HepG2 (cell line): ENCODE measurements around the gene SLC35B2. TPM values are rescaled to one million over a fixed set of nuclear protein-coding genes. Genes with fewer than 3 reads are reported as not detected.

Experiments used
- ATM ChIP-seq: fragments of 450-650 bp; IDR thresholded peaks from 2 replicates; pipeline ENCODE4 v1.7.1; 2017; ENCODE audit warnings: mild to moderate bottlenecking, borderline replicate concordance
- BCL3 ChIP-seq: sonication (generic); formaldehyde crosslinking; IDR thresholded peaks from 2 replicates; pipeline ENCODE4 v1.5.1; 2020; ENCODE audit warnings: mild to moderate bottlenecking, missing genetic modification reagents, moderate library complexity
- CHCHD3 ChIP-seq: sonication (generic); formaldehyde crosslinking; IDR thresholded peaks from 2 replicates; pipeline ENCODE4 v1.8.0; 2022; ENCODE audit warnings: mild to moderate bottlenecking, missing genetic modification reagents, moderate library complexity
- EEA1 ChIP-seq: sonication (generic); formaldehyde crosslinking; IDR thresholded peaks from 2 replicates; pipeline ENCODE4 v1.5.1; 2020; ENCODE audit warnings: mild to moderate bottlenecking, missing genetic modification reagents, borderline replicate concordance
- FOXA3 ChIP-seq: IDR thresholded peaks from 2 replicates; pipeline ENCODE4 v1.6.1; 2016; ENCODE audit warnings: missing genetic modification reagents, missing compliant biosample characterization
- HNRNPL ChIP-seq: fragments of 200-400 bp; formaldehyde crosslinking; IDR thresholded peaks from 2 replicates; pipeline ENCODE4 v1.6.1; 2017; ENCODE audit warnings: mild to moderate bottlenecking, low read depth, low read length
- ISL2 ChIP-seq: sonication (generic); formaldehyde crosslinking; IDR thresholded peaks from 2 replicates; pipeline ENCODE4 v1.5.0; 2020; ENCODE audit warnings: missing genetic modification reagents
- KDM6A ChIP-seq: IDR thresholded peaks from 2 replicates; pipeline ENCODE4 v1.6.1; 2016; ENCODE audit warnings: low read depth
- MED1 ChIP-seq: sonication (generic); formaldehyde crosslinking; IDR thresholded peaks from 2 replicates; pipeline ENCODE4 v1.4.0; 2020; ENCODE audit warnings: missing genetic modification reagents
- MYC ChIP-seq: sonication (generic); formaldehyde crosslinking; IDR thresholded peaks from 2 replicates; pipeline ENCODE4 v1.9.0; 2021; ENCODE audit warnings: missing genetic modification reagents, borderline replicate concordance
- NFIB ChIP-seq: sonication (generic); formaldehyde crosslinking; IDR thresholded peaks from 2 replicates; pipeline ENCODE4 v1.9.0; 2021; ENCODE audit warnings: missing genetic modification reagents, mild to moderate bottlenecking, borderline replicate concordance
- ONECUT2 ChIP-seq: sonication (generic); formaldehyde crosslinking; IDR thresholded peaks from 2 replicates; pipeline ENCODE4 v1.4.0; 2020; ENCODE audit warnings: missing genetic modification reagents
- PCBP1 ChIP-seq: fragments of 200-400 bp; formaldehyde crosslinking; IDR thresholded peaks from 2 replicates; pipeline ENCODE4 v1.6.1; 2017; ENCODE audit warnings: mild to moderate bottlenecking, low read depth, low read length, borderline replicate concordance
- PITX1 ChIP-seq: sonication (generic); formaldehyde crosslinking; IDR thresholded peaks from 2 replicates; pipeline ENCODE4 v1.5.1; 2020; ENCODE audit warnings: mild to moderate bottlenecking, missing genetic modification reagents
- SAFB2 ChIP-seq: sonication (generic); formaldehyde crosslinking; IDR thresholded peaks from 2 replicates; pipeline ENCODE4 v1.5.1; 2020; ENCODE audit warnings: missing genetic modification reagents, low read depth, mild to moderate bottlenecking, borderline replicate concordance
- SMARCE1 ChIP-seq: fragments of 450-650 bp; IDR thresholded peaks from 2 replicates; pipeline ENCODE4 v1.6.1; 2017; ENCODE audit warnings: borderline replicate concordance
- THAP9 ChIP-seq: sonication (generic); formaldehyde crosslinking; IDR thresholded peaks from 2 replicates; pipeline ENCODE4; 2020; ENCODE audit warnings: missing genetic modification reagents, mild to moderate bottlenecking, borderline replicate concordance
- ZBTB33 ChIP-seq: sonication (generic); formaldehyde crosslinking; IDR thresholded peaks from 2 replicates; pipeline ENCODE4 v1.4.0; 2020; ENCODE audit warnings: missing genetic modification reagents
- ZFP90 ChIP-seq: sonication (generic); formaldehyde crosslinking; IDR thresholded peaks from 2 replicates; pipeline ENCODE4 v1.8.0; 2022; ENCODE audit warnings: missing genetic modification reagents, mild to moderate bottlenecking, inconsistent platforms, borderline replicate concordance
- ZFY ChIP-seq: sonication (generic); formaldehyde crosslinking; IDR thresholded peaks from 2 replicates; pipeline ENCODE4 v1.4.0; 2020; ENCODE audit warnings: missing genetic modification reagents
- ZMYM2 ChIP-seq: sonication (generic); formaldehyde crosslinking; IDR thresholded peaks from 2 replicates; pipeline ENCODE4 v1.8.0; 2022; ENCODE audit warnings: mild to moderate bottlenecking, missing genetic modification reagents
- ZNF225 ChIP-seq: sonication (generic); formaldehyde crosslinking; IDR thresholded peaks from 2 replicates; pipeline ENCODE4 v1.4.0; 2020; ENCODE audit warnings: mild to moderate bottlenecking, missing genetic modification reagents
- ZNF30 ChIP-seq: sonication (generic); formaldehyde crosslinking; IDR thresholded peaks from 2 replicates; pipeline ENCODE4 v1.5.0; 2020; ENCODE audit warnings: mild to moderate bottlenecking, missing genetic modification reagents
- ZNF850 ChIP-seq: sonication (generic); formaldehyde crosslinking; conservative IDR thresholded peaks from 2 replicates; pipeline ENCODE4 v1.9.0; 2021; ENCODE audit warnings: mild to moderate bottlenecking, missing genetic modification reagents
- polyA plus RNA-seq, 8 experiments: library from polyadenylated mRNA; depleted of rRNA in 3 of 8; stranded (reverse) in 7 of 8; unstranded in 1 of 8; fragments of >200 nt; fragmentation: Illumina TruSeq in 4 of 8; extraction: Trizol in 4 of 8; gene quantifications; 2 replicates each; pipeline versions ENCODE4 v1.2.1 to v1.2.3, GENCODE V29; 2011 to 2016; ENCODE audit warnings: low read depth in 4 of 8, missing spikeins in 1 of 8, mixed read lengths in 1 of 8; ENCODE audit not compliant: insufficient read depth in 1 of 8
- total RNA-seq, 5 experiments: library from RNA; depleted of rRNA; stranded (reverse); fragments of >200 nt; fragmentation: Illumina TruSeq; extraction: Trizol; gene quantifications; 2 replicates each; pipeline ENCODE4 v1.2.3, GENCODE V29; 2016; ENCODE audit warnings: low read depth in 1 of 5

Gene SLC35B2
- total and polyA plus RNA-seq, 2 of the 13 experiments (the other 11 are each of a cell fraction or from before 2014, with no cell fraction given) = 61.1 to 148 TPM

GRCh38 chr6:44304282-44305199, 47.2 kb upstream of the SLC35B2 start (continued):
- TF ChIP-seq PCBP1 = 0 out of 2 replicates have a peak, but pooled peaks have one; percentile 43
- TF ChIP-seq CHCHD3 = 0 out of 2 replicates have a peak, but pooled peaks have one; percentile 53
- no peak for TF ChIP-seq ZNF850
- TF ChIP-seq ISL2 (CRISPR knock-in tag) = no peak
- TF ChIP-seq ZNF225 (CRISPR knock-in tag) = 0 out of 2 replicates have a peak, but pooled peaks have one; percentile 44
- TF ChIP-seq SAFB2 = 0 out of 2 replicates have a peak, but pooled peaks have one; percentile 40
- no peak for TF ChIP-seq ATM
- 0 out of 2 replicates have a peak, but pooled peaks have one; percentile 35 for TF ChIP-seq ZFP90 (CRISPR knock-in tag)
- no peak for TF ChIP-seq THAP9 (CRISPR knock-in tag)
- TF ChIP-seq EEA1 = no peak
- TF ChIP-seq KDM6A (CRISPR knock-in tag) = no peak
- peak; percentile 29; the same call in 1 of the 2 replicates for TF ChIP-seq MYC
- 0 out of 2 replicates have a peak, but pooled peaks have one; percentile 36 for TF ChIP-seq PITX1
- peak; percentile 47; the same call in 1 of the 2 replicates for TF ChIP-seq ZMYM2 (CRISPR knock-in tag)
- peak; percentile 27; the same call in 1 of the 2 replicates for TF ChIP-seq MED1 (CRISPR knock-in tag)
- no peak for TF ChIP-seq FOXA3 (CRISPR knock-in tag)
- 0 out of 2 replicates have a peak, but pooled peaks have one; percentile 83 for TF ChIP-seq NFIB (CRISPR knock-in tag)
- TF ChIP-seq BCL3 (CRISPR knock-in tag) = no peak
- TF ChIP-seq ZBTB33 (CRISPR knock-in tag) = peak; percentile 83
- 0 out of 2 replicates have a peak, but pooled peaks have one; percentile 58 for TF ChIP-seq HNRNPL
- TF ChIP-seq ONECUT2 (CRISPR knock-in tag) = no peak
- TF ChIP-seq ZNF30 = no peak
- no peak for TF ChIP-seq SMARCE1
- no peak for TF ChIP-seq ZFY (CRISPR knock-in tag)
